Diencephalon (tissue), 1 donor: ENCODE results near the gene RNU1-4. TPM values are rescaled to one million over a fixed set of nuclear protein-coding genes. Genes with fewer than 3 reads are reported as not detected.

Experiments
- small RNA-seq: library from RNA; depleted of rRNA; stranded (forward); fragments of <200 nt; gene quantifications from one replicate; pipeline ENCODE3, GENCODE V24; 2014
- total RNA-seq: library from RNA; depleted of rRNA; stranded (reverse); fragments of >200 nt; gene quantifications from one replicate; pipeline ENCODE4 v1.2.3, GENCODE V29; 2014

The RNU1-4 gene
- under 0.01 TPM for total RNA-seq

GRCh38 chr1:16740047-16740964 is at the start of gene RNU1-4:
RNU1-4 (plus strand) TSS chr1:16740516.

Small RNA genes lying within 50 kb of the gene (small RNA-seq; reads per million reads assigned to genes)
- not detected for gene RNU1-4

Other genes starting within 250 kb of the RNU1-4 start
- under 0.01 TPM for gene RNU1-1, start 226.2 kb upstream of the RNU1-4 start, total RNA-seq
- 90.0 TPM for gene NBPF1, start 127.0 kb upstream of the RNU1-4 start, total RNA-seq
- gene RNU1-3, start 73.6 kb upstream of the RNU1-4 start, total RNA-seq, result under 0.01 TPM
- gene RNU1-2, start 155.5 kb downstream of the RNU1-4 start, total RNA-seq, result under 0.01 TPM
- gene CROCC, start 181.4 kb downstream of the RNU1-4 start, total RNA-seq, result 21.7 TPM
- gene MFAP2, start 240.1 kb downstream of the RNU1-4 start, total RNA-seq, result 7.4 TPM